DOHH2 (cell line): ENCODE results near the gene HNRNPA1.

Experiments used
- H3F3A ChIP-seq: fragments of 200-600 bp; sonication (generic), shearing (Covaris generic); 2 replicates; pipeline ENCODE4 v1.6.0; 2016; ENCODE audit warnings: antibody characterized with exemption, mild to moderate bottlenecking; ENCODE audit not compliant: control insufficient read depth, insufficient read depth
- H3K27ac ChIP-seq: fragments of 200-600 bp; sonication (generic); 2 replicates; pipeline ENCODE4 v1.5.1; 2014; ENCODE audit warnings: low read depth, mild to moderate bottlenecking, low read length, moderate library complexity
- H3K27me3 ChIP-seq: fragments of 200-600 bp; sonication (generic); 2 replicates; pipeline ENCODE4 v1.6.1; 2014; ENCODE audit warnings: mild to moderate bottlenecking, low read length, mixed read lengths; ENCODE audit not compliant: control insufficient read depth
- H3K36me3 ChIP-seq: fragments of 200-600 bp; sonication (generic); 2 replicates; pipeline ENCODE4 v1.6.1; 2014; ENCODE audit warnings: mild to moderate bottlenecking, low read length, moderate library complexity, mixed read lengths; ENCODE audit not compliant: control insufficient read depth
- H3K4me1 ChIP-seq: fragments of 200-600 bp; sonication (generic); 2 replicates; pipeline ENCODE4 v1.6.1; 2014; ENCODE audit warnings: mild to moderate bottlenecking, low read length, mixed read lengths; ENCODE audit not compliant: control insufficient read depth
- H3K4me2 ChIP-seq: fragments of 200-600 bp; sonication (generic); 2 replicates; pipeline ENCODE4 v1.6.0; 2014; ENCODE audit warnings: mild to moderate bottlenecking, low read length, moderate library complexity
- H3K4me3 ChIP-seq: fragments of 200-600 bp; sonication (generic); 2 replicates; pipeline ENCODE4 v1.5.1; 2014; ENCODE audit warnings: mild to moderate bottlenecking, low read length, mixed read lengths
- H3K79me2 ChIP-seq: fragments of 200-600 bp; sonication (generic); 2 replicates; pipeline ENCODE4 v1.6.1; 2014; ENCODE audit warnings: mild to moderate bottlenecking, low read length, mixed read lengths; ENCODE audit not compliant: control insufficient read depth
- H3K9me2 ChIP-seq: fragments of 200-600 bp; sonication (generic); replicated peaks from 2 replicates; pipeline ENCODE4 v1.6.1; 2014; ENCODE audit warnings: mild to moderate bottlenecking, low read length, mixed read lengths; ENCODE audit not compliant: control insufficient read depth
- H3K9me3 ChIP-seq: fragments of 200-600 bp; sonication (generic); 2 replicates; pipeline ENCODE4 v1.6.1; 2014; ENCODE audit warnings: antibody characterized with exemption, low read length, mixed read lengths; ENCODE audit not compliant: control insufficient read depth, insufficient read depth
- H4K20me1 ChIP-seq: fragments of 200-600 bp; sonication (generic); 2 replicates; pipeline ENCODE4 v1.6.0; 2014; ENCODE audit warnings: low read depth, mild to moderate bottlenecking, antibody characterized with exemption, low read length, moderate library complexity; ENCODE audit not compliant: control insufficient read depth, insufficient read depth
- EZH2phosphoT487 ChIP-seq: fragments of 200-600 bp; sonication (generic); IDR thresholded peaks from 2 replicates; pipeline ENCODE4 v1.6.1; 2017; ENCODE audit warnings: borderline replicate concordance, mild to moderate bottlenecking, antibody characterized with exemption, low read length, moderate library complexity, mixed read lengths
- TF ChIP-seq, protein P1 (sequence below): fragments of 200-600 bp; sonication (generic); IDR thresholded peaks from one replicate; pipeline ENCODE4 v1.5.1; 2014; ENCODE audit warnings: antibody characterized with exemption, mild to moderate bottlenecking, low read depth, low read length; ENCODE audit not compliant: poor library complexity, severe bottlenecking

The HNRNPA1 gene

DNA sequence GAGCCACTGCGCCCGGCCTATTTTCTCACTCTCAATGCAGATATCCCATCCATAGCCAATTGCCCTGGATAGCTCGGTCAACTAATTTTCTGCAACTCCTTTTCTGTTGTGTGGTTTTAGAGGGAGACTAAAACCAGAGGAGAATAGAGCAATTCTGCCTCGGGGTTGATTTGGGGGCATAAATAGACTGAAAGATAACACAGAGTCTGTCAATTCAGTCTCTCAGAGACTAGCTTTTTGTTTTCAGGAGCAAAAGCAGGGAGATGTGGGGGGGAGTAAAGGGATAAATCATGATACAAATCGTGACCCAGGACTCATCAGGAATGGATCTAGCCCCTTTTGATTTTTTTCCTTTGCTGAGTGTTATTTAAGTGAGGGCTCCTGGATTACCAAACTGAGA is 50.9 kb downstream of the HNRNPA1 start:
- TF ChIP-seq EZH2phosphoT487, result no peak
- TF ChIP-seq, protein P1, sequence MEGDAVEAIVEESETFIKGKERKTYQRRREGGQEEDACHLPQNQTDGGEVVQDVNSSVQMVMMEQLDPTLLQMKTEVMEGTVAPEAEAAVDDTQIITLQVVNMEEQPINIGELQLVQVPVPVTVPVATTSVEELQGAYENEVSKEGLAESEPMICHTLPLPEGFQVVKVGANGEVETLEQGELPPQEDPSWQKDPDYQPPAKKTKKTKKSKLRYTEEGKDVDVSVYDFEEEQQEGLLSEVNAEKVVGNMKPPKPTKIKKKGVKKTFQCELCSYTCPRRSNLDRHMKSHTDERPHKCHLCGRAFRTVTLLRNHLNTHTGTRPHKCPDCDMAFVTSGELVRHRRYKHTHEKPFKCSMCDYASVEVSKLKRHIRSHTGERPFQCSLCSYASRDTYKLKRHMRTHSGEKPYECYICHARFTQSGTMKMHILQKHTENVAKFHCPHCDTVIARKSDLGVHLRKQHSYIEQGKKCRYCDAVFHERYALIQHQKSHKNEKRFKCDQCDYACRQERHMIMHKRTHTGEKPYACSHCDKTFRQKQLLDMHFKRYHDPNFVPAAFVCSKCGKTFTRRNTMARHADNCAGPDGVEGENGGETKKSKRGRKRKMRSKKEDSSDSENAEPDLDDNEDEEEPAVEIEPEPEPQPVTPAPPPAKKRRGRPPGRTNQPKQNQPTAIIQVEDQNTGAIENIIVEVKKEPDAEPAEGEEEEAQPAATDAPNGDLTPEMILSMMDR, result no peak
- Histone ChIP-seq H3K79me2 (peaks cover 17% of the 10 kb centered on the region), H3K4me3 (no peak overlapping the region)

DNA sequence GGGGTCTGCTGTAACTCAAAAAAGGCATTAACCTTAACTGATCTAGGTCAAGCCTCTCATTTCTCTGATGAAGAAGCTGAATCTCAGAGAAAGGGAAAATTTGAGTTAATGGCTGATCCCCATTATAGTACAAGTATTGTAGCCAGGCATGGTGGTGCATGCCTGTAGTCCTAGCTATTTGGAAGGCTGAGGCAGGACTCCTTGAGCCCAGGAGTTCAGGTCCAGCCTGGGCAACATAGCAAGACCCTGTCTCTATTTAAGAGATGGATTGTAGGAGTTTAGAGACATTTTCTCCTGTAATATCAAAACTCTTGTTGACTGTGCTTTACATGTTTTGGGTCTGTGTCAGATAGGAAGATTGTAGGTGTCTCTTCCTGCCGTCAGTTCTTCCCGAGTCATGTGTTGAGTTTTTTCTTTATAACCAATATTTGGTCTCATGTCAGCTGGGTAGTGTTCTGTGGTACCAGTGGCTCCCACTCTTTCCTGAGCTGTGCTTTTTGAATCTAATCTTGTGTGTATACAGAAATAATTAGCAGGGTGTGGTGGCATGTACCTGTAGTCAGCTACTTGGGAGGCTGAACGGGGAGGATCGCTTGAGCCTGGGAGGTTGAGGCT is 53.0 kb downstream of the HNRNPA1 start:
- H3K36me3 ChIP-seq, result peaks cover 9% of the 10 kb centered on the region
- no peaks in the 10 kb centered on the region for H3F3A ChIP-seq
- H3K79me2 ChIP-seq, result peaks cover 14% of the 10 kb centered on the region
- H3K4me1 ChIP-seq, result peaks cover 21% of the 10 kb centered on the region
- TF ChIP-seq, protein P1, result no peak
- no peak for TF ChIP-seq EZH2phosphoT487
- no peaks in the 10 kb centered on the region for H4K20me1 ChIP-seq
- H3K9me2 ChIP-seq, result no peaks in the 10 kb centered on the region
- H3K4me3 ChIP-seq, result no peak overlapping the region
- H3K27ac ChIP-seq, result no peak overlapping the region
- H3K9me3 ChIP-seq, result no peaks in the 10 kb centered on the region
- H3K4me2 ChIP-seq, result no peak overlapping the region
- H3K27me3 ChIP-seq, result no peaks in the 10 kb centered on the region

More for the DNA sequence above, 50.9 kb downstream of the HNRNPA1 start:
- Histone ChIP-seq H3K9me3 (no peaks in the 10 kb centered on the region), H3K4me2 (no peak overlapping the region), H3K4me1 (peaks cover 21% of the 10 kb centered on the region), H3K27me3 (no peaks in the 10 kb centered on the region), H4K20me1 (no peaks in the 10 kb centered on the region), H3F3A (no peaks in the 10 kb centered on the region), H3K27ac (no peak overlapping the region), H3K36me3 (peaks cover 9% of the 10 kb centered on the region), H3K9me2 (no peaks in the 10 kb centered on the region)
